HEK293 (cell line): ENCODE results near the gene SETD1A.

Experiments used
- CTCF ChIA-PET: fragments of 350-600 bp; formaldehyde crosslinking; extraction: SDS; loops from one replicate; lab custom pipeline; 2021; ENCODE audit warnings: antibody characterized with exemption; lab: Yijun Ruan, JAX
- POLR2A ChIA-PET: fragments of 300-600 bp; formaldehyde crosslinking; extraction: SDS; loops from one replicate; lab custom pipeline; 2020; ENCODE audit warnings: antibody characterized with exemption, inconsistent platforms; lab: Yijun Ruan, JAX
- H3K27ac ChIP-seq: fragments of 200-500 bp; sonication (Bioruptor generic); 2 replicates; pipeline ENCODE4 v1.5.1; 2014; ENCODE audit warnings: low read depth, low read length, control low read depth, inconsistent platforms; ENCODE audit errors: extremely low read depth
- H3K36me3 ChIP-seq, 2 experiments: fragments of 200-500 bp in 1 of 2; sonication (Bioruptor generic) in 1 of 2; 1 replicate in 1 of 2; 2 replicates in 1 of 2; pipeline ENCODE4 v1.5.1; 2014 to 2017; ENCODE audit warnings: inconsistent platforms in 2 of 2, low read length in 2 of 2; ENCODE audit not compliant: control insufficient read depth in 2 of 2, insufficient read depth in 1 of 2
- H3K4me1 ChIP-seq: fragments of 200-500 bp; sonication (Bioruptor generic); 2 replicates; pipeline ENCODE4 v1.5.1; 2014; ENCODE audit warnings: mild to moderate bottlenecking, low read length, inconsistent platforms; ENCODE audit not compliant: control insufficient read depth, insufficient read depth
- H3K4me3 ChIP-seq: 2 replicates; pipeline ENCODE4 v1.5.1; 2011; ENCODE audit warnings: low read depth, mild to moderate bottlenecking, control low read depth, low read length, moderate library complexity
- H3K9me3 ChIP-seq: fragments of 200-500 bp; sonication (Bioruptor generic); 2 replicates; pipeline ENCODE4 v1.5.1; 2014; ENCODE audit warnings: low read depth, low read length, inconsistent platforms; ENCODE audit not compliant: control insufficient read depth, insufficient read depth
- KLF10 ChIP-seq: fragments of 450-650 bp; IDR thresholded peaks from 2 replicates; pipeline ENCODE4 v1.5.1; 2018; ENCODE audit warnings: missing biosample characterization, mild to moderate bottlenecking, missing genetic modification characterization
- YY2 ChIP-seq: fragments of 450-650 bp; formaldehyde crosslinking; IDR thresholded peaks from 2 replicates; pipeline ENCODE4 v1.5.1; 2016; ENCODE audit warnings: missing biosample characterization, missing genetic modification characterization
- ZNF112 ChIP-seq: fragments of 450-650 bp; formaldehyde crosslinking; IDR thresholded peaks from 2 replicates; pipeline ENCODE4 v1.5.0; 2017; ENCODE audit warnings: missing biosample characterization, missing genetic modification characterization
- ZNF24 ChIP-seq: fragments of 450-650 bp; formaldehyde crosslinking; IDR thresholded peaks from 2 replicates; pipeline ENCODE4 v1.5.1; 2016; ENCODE audit warnings: missing biosample characterization, missing genetic modification characterization
- ZNF248 ChIP-seq: fragments of 450-650 bp; formaldehyde crosslinking; IDR thresholded peaks from 2 replicates; pipeline ENCODE4 v1.5.1; 2017; ENCODE audit warnings: missing biosample characterization, missing genetic modification characterization
- ZNF555 ChIP-seq: fragments of 450-650 bp; formaldehyde crosslinking; conservative IDR thresholded peaks from 2 replicates; pipeline ENCODE4 v1.5.1; 2017; ENCODE audit warnings: missing biosample characterization, mild to moderate bottlenecking, missing genetic modification characterization, inconsistent platforms
- ZNF571 ChIP-seq: fragments of 450-650 bp; formaldehyde crosslinking; IDR thresholded peaks from 2 replicates; pipeline ENCODE4 v1.5.0; 2017; ENCODE audit warnings: missing biosample characterization, missing genetic modification characterization
- ZNF791 ChIP-seq: fragments of 450-650 bp; formaldehyde crosslinking; IDR thresholded peaks from 2 replicates; pipeline ENCODE4 v1.5.1; 2016; ENCODE audit warnings: missing biosample characterization, missing genetic modification characterization
- ZXDB ChIP-seq: fragments of 450-650 bp; formaldehyde crosslinking; IDR thresholded peaks from 2 replicates; pipeline ENCODE4 v1.5.1; 2016; ENCODE audit warnings: missing biosample characterization, missing genetic modification characterization
- TF ChIP-seq, protein P1 (sequence below): fragments of 450-650 bp; formaldehyde crosslinking; conservative IDR thresholded peaks from 2 replicates; pipeline ENCODE4 v1.5.1; 2016; ENCODE audit warnings: low read depth, missing biosample characterization, missing genetic modification characterization
- TF ChIP-seq, protein P2 (sequence below): fragments of 450-650 bp; formaldehyde crosslinking; conservative IDR thresholded peaks from 2 replicates; pipeline ENCODE4 v1.5.1; 2016; ENCODE audit warnings: low read depth, missing biosample characterization, missing genetic modification characterization
- TF ChIP-seq, protein P3 (sequence below): fragments of 450-650 bp; formaldehyde crosslinking; IDR thresholded peaks from 2 replicates; pipeline ENCODE4 v1.5.1; 2016; ENCODE audit warnings: missing biosample characterization, missing genetic modification characterization
- TF ChIP-seq, protein P4 (sequence below): fragments of 450-650 bp; IDR thresholded peaks from 2 replicates; pipeline ENCODE4 v1.5.1; 2018; ENCODE audit warnings: missing biosample characterization, missing genetic modification characterization
- TF ChIP-seq, protein P5 (sequence below): fragments of 450-650 bp; formaldehyde crosslinking; IDR thresholded peaks from 2 replicates; pipeline ENCODE4 v1.5.1; 2016; ENCODE audit warnings: missing biosample characterization, missing genetic modification characterization

The SETD1A gene

DNA sequence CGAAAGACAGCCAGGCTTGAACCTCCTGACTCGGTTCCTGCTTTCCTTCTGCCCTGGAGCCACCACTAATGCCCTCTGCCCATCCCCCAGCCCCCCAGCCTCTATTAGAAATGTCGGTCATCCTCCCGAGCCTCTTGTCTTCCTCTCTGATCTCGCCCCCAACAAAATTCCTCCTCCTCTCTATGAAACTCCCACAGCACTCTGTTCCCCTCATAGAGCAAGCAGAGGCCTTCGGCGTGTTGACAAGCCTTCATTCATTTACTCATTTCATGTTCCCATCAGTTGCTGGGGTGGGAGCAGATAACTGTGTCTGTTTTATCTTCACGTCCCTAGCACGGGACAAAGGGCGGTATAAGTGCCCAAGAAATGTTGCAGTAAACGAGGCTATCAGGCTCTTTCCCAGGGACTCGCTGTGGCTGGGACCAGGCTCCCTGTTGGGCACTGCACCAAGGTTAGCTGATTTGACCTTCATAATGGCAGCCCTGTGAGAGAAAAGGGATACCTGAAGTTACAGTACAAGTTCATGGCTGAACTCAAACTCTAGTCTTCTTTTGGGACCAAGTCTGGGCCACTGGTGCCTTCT lies 26.4 kb upstream of the SETD1A start (continued):
- TF ChIP-seq, protein P1, sequence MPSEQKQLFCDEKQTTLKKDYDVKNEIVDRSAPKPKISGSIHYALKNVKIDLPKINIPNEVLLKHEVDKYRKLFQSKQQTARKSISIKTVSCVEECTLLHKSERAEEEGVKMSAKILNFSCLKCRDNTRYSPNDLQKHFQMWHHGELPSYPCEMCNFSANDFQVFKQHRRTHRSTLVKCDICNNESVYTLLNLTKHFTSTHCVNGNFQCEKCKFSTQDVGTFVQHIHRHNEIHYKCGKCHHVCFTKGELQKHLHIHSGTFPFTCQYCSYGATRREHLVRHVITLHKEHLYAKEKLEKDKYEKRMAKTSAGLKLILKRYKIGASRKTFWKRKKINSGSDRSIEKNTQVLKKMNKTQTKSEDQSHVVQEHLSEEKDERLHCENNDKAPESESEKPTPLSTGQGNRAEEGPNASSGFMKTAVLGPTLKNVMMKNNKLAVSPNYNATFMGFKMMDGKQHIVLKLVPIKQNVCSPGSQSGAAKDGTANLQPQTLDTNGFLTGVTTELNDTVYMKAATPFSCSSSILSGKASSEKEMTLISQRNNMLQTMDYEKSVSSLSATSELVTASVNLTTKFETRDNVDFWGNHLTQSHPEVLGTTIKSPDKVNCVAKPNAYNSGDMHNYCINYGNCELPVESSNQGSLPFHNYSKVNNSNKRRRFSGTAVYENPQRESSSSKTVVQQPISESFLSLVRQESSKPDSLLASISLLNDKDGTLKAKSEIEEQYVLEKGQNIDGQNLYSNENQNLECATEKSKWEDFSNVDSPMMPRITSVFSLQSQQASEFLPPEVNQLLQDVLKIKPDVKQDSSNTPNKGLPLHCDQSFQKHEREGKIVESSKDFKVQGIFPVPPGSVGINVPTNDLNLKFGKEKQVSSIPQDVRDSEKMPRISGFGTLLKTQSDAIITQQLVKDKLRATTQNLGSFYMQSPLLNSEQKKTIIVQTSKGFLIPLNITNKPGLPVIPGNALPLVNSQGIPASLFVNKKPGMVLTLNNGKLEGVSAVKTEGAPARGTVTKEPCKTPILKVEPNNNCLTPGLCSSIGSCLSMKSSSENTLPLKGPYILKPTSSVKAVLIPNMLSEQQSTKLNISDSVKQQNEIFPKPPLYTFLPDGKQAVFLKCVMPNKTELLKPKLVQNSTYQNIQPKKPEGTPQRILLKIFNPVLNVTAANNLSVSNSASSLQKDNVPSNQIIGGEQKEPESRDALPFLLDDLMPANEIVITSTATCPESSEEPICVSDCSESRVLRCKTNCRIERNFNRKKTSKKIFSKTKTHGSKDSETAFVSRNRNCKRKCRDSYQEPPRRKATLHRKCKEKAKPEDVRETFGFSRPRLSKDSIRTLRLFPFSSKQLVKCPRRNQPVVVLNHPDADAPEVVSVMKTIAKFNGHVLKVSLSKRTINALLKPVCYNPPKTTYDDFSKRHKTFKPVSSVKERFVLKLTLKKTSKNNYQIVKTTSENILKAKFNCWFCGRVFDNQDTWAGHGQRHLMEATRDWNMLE (tag by site-specific recombination), result no peak
- no peak for TF ChIP-seq YY2 (tag by site-specific recombination)
- no peak for TF ChIP-seq ZNF24
- no peak for TF ChIP-seq ZNF248 (tag by site-specific recombination)
- TF ChIP-seq ZNF571, result no peak
- TF ChIP-seq, all 188 proteins: peak for 0

DNA sequence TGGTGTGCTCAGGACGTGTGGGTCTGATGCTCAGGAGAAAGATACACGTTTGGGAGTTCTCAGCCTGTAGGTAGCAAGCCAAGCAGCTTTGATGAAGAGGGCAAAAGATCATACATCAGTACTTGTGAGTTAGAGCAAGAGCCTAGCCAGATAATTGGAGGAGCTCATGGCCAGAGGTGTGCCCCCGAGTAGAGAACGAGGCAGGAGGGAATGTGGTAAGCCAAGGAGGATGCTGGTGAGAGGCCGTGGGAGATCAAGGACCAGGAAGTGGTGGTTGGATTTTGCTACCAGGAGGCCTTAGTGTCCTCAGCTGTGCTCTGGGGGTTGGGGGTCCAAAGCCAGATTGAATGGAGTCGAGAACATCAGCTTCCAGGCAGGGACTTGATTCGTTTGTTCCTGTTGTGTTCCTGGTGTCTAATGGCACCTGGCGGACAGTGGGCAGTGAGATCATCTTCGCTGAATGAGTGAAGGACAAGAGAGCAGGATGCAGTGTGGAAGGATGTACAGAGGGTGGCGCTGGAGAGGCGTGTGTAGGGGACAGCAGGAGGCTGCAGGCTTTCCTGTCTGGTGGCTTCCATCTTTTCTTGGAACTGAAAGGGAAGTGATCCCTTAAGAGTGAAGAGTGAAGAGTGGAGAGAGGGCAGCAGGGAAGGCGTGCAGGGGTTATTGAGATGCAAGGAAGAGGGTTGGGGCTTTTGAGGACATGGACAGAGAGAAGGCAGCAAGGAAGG lies 22.6 kb upstream of the SETD1A start:
- Histone ChIP-seq H3K36me3 (peaks cover 15 to 81% of the 10 kb centered on the region in 2 experiments; a peak in 2 of 3 replicates), H3K4me3 (no peak overlapping the region), H3K27ac (no peak overlapping the region), H3K9me3 (no peaks in the 10 kb centered on the region), H3K4me1 (no peaks in the 10 kb centered on the region)
- ChIA-PET POLR2A (interaction anchor here (0.6 to 1.1 kb wide), 2 partner anchors 26 to 89 kb away, joined by 3 read pairs; no protein-coding TSS in a partner anchor), CTCF (interaction anchor here (0.6 to 3.8 kb wide), 22 partner anchors 7 to 935 kb away, joined by 3 to 26 read pairs (median 4); partner anchors contain the start of gene HSD3B7)
- no peak for TF ChIP-seq KLF10
- TF ChIP-seq, protein P2, sequence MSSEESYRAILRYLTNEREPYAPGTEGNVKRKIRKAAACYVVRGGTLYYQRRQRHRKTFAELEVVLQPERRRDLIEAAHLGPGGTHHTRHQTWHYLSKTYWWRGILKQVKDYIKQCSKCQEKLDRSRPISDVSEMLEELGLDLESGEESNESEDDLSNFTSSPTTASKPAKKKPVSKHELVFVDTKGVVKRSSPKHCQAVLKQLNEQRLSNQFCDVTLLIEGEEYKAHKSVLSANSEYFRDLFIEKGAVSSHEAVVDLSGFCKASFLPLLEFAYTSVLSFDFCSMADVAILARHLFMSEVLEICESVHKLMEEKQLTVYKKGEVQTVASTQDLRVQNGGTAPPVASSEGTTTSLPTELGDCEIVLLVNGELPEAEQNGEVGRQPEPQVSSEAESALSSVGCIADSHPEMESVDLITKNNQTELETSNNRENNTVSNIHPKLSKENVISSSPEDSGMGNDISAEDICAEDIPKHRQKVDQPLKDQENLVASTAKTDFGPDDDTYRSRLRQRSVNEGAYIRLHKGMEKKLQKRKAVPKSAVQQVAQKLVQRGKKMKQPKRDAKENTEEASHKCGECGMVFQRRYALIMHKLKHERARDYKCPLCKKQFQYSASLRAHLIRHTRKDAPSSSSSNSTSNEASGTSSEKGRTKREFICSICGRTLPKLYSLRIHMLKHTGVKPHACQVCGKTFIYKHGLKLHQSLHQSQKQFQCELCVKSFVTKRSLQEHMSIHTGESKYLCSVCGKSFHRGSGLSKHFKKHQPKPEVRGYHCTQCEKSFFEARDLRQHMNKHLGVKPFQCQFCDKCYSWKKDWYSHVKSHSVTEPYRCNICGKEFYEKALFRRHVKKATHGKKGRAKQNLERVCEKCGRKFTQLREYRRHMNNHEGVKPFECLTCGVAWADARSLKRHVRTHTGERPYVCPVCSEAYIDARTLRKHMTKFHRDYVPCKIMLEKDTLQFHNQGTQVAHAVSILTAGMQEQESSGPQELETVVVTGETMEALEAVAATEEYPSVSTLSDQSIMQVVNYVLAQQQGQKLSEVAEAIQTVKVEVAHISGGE (tag by site-specific recombination), result no peak
- TF ChIP-seq YY2 (tag by site-specific recombination), result peak; percentile 72
- TF ChIP-seq, protein P3, sequence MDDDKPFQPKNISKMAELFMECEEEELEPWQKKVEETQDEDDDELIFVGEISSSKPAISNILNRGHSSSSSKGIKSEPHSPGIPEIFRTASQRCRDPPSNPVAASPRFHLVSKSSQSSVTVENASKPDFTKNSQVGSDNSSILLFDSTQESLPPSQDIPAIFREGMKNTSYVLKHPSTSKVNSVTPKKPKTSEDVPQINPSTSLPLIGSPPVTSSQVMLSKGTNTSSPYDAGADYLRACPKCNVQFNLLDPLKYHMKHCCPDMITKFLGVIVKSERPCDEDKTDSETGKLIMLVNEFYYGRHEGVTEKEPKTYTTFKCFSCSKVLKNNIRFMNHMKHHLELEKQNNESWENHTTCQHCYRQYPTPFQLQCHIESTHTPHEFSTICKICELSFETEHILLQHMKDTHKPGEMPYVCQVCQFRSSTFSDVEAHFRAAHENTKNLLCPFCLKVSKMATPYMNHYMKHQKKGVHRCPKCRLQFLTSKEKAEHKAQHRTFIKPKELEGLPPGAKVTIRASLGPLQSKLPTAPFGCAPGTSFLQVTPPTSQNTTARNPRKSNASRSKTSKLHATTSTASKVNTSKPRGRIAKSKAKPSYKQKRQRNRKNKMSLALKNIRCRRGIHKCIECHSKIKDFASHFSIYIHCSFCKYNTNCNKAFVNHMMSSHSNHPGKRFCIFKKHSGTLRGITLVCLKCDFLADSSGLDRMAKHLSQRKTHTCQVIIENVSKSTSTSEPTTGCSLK (tag by site-specific recombination), result no peak
- TF ChIP-seq ZNF791, result no peak
- TF ChIP-seq ZNF112 (tag by site-specific recombination), result no peak
- no peak for TF ChIP-seq ZXDB (tag by site-specific recombination)
- no peak for TF ChIP-seq ZNF555
- TF ChIP-seq, protein P4, sequence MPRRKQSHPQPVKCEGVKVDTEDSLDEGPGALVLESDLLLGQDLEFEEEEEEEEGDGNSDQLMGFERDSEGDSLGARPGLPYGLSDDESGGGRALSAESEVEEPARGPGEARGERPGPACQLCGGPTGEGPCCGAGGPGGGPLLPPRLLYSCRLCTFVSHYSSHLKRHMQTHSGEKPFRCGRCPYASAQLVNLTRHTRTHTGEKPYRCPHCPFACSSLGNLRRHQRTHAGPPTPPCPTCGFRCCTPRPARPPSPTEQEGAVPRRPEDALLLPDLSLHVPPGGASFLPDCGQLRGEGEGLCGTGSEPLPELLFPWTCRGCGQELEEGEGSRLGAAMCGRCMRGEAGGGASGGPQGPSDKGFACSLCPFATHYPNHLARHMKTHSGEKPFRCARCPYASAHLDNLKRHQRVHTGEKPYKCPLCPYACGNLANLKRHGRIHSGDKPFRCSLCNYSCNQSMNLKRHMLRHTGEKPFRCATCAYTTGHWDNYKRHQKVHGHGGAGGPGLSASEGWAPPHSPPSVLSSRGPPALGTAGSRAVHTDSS, result no peak
- TF ChIP-seq, protein P5, sequence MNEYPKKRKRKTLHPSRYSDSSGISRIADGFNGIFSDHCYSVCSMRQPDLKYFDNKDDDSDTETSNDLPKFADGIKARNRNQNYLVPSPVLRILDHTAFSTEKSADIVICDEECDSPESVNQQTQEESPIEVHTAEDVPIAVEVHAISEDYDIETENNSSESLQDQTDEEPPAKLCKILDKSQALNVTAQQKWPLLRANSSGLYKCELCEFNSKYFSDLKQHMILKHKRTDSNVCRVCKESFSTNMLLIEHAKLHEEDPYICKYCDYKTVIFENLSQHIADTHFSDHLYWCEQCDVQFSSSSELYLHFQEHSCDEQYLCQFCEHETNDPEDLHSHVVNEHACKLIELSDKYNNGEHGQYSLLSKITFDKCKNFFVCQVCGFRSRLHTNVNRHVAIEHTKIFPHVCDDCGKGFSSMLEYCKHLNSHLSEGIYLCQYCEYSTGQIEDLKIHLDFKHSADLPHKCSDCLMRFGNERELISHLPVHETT, result 0 out of 2 replicates have a peak, but pooled peaks have one; percentile 25
